ENCODE data around the gene DIAPH1. TPM values are rescaled to one million over a fixed set of nuclear protein-coding genes. Genes with fewer than 3 reads are reported as not detected.

The DIAPH1 gene
- total RNA-seq, 1 donor from 2014 or later = 99.1 TPM

DNA sequence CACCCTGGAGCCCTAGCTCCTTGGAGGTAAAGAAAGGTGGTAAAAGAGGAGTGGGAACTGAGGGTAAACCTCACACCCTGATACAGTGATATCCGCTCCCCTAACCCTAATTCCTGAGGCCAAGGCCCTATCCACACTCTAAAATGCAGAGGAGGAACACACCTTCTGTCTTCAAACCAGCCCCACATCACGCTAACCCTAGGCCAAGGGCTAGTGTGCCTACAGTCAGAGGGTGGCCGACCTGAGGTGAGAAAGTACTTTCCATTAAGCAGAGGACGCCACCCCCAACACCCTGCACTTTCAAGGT lies 17.3 kb upstream of the DIAPH1 start:
- Mint-ChIP-seq H3K27ac (ENCODE audit: unreplicated experiment) (peak overlapping the region; percentile 84), H3K4me1 (peaks cover 27% of the 10 kb centered on the region), H3K4me3 (peak overlapping the region; percentile 97), H3K27me3 (ENCODE audit: low read depth) (peaks cover 2% of the 10 kb centered on the region), H3K9me3 (no peaks in the 10 kb centered on the region), H3K36me3 (ENCODE audit: low read depth) (peaks cover 3% of the 10 kb centered on the region)
- TF ChIP-seq, protein P1, sequence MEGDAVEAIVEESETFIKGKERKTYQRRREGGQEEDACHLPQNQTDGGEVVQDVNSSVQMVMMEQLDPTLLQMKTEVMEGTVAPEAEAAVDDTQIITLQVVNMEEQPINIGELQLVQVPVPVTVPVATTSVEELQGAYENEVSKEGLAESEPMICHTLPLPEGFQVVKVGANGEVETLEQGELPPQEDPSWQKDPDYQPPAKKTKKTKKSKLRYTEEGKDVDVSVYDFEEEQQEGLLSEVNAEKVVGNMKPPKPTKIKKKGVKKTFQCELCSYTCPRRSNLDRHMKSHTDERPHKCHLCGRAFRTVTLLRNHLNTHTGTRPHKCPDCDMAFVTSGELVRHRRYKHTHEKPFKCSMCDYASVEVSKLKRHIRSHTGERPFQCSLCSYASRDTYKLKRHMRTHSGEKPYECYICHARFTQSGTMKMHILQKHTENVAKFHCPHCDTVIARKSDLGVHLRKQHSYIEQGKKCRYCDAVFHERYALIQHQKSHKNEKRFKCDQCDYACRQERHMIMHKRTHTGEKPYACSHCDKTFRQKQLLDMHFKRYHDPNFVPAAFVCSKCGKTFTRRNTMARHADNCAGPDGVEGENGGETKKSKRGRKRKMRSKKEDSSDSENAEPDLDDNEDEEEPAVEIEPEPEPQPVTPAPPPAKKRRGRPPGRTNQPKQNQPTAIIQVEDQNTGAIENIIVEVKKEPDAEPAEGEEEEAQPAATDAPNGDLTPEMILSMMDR (conservative IDR thresholded peaks at IDR 0.05) = no peak
- no peak for DNase-seq (ENCODE audit: low read depth, low spot score)

DNA sequence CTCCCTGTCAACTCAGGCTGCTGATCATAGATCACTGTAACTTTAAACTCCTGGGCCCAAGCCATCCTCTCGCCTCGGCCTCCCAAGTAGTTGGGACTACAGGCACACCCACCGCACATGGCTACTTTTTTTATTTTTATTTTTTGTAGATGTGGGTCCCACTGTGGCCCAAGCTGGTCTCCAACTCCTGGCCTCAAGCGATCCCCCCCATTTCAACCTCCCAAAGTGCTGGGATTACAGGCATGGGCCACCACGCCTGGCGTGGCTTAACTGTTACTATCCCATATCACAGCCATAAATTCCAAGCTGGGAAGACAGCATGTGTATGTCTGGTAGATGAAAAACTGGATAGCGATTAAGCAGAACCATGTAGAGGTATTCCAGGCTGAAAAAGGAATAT lies 16.8 kb upstream of the DIAPH1 start:
- no peak overlapping the region for H3K27ac Mint-ChIP-seq (ENCODE audit: unreplicated experiment)

DNA sequence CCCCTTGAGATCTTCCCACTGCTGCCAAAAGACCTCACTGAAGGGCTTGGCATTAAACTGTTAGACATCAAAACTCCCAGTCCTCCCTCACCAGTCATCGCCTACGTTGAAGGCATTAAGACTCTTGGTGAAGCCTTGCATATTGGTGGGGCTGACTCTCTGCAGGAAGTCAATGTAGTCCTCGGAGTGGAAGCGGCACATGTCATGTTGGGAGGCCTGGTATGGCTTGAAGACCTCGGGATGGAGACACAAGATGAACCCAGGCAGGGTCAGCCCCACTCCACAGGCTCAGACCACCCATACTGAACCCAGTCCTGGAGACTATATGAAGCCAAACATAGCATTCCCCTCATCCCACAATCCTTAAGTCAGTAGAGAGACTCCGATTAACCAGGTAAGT lies 15.9 kb upstream of the DIAPH1 start:
- Mint-ChIP-seq H3K4me3 (peak overlapping the region; percentile 97), H3K27ac (ENCODE audit: unreplicated experiment) (no peak overlapping the region), H3K36me3 (ENCODE audit: low read depth) (peaks cover 3% of the 10 kb centered on the region), H3K27me3 (ENCODE audit: low read depth) (peaks cover 2% of the 10 kb centered on the region), H3K9me3 (no peaks in the 10 kb centered on the region), H3K4me1 (peaks cover 27% of the 10 kb centered on the region)
- no peak for DNase-seq (ENCODE audit: low read depth, low spot score)
- TF ChIP-seq, protein P1 (conservative IDR thresholded peaks at IDR 0.05) = no peak

More for the DNA sequence above, 16.8 kb upstream of the DIAPH1 start:
- TF ChIP-seq, protein P1 (conservative IDR thresholded peaks at IDR 0.05) = no peak
- Mint-ChIP-seq H3K4me1 (peaks cover 27% of the 10 kb centered on the region), H3K36me3 (ENCODE audit: low read depth) (peaks cover 3% of the 10 kb centered on the region), H3K9me3 (no peaks in the 10 kb centered on the region), H3K27me3 (ENCODE audit: low read depth) (peaks cover 2% of the 10 kb centered on the region), H3K4me3 (peak overlapping the region; percentile 97)
- no peak for DNase-seq (ENCODE audit: low read depth, low spot score)

DNA sequence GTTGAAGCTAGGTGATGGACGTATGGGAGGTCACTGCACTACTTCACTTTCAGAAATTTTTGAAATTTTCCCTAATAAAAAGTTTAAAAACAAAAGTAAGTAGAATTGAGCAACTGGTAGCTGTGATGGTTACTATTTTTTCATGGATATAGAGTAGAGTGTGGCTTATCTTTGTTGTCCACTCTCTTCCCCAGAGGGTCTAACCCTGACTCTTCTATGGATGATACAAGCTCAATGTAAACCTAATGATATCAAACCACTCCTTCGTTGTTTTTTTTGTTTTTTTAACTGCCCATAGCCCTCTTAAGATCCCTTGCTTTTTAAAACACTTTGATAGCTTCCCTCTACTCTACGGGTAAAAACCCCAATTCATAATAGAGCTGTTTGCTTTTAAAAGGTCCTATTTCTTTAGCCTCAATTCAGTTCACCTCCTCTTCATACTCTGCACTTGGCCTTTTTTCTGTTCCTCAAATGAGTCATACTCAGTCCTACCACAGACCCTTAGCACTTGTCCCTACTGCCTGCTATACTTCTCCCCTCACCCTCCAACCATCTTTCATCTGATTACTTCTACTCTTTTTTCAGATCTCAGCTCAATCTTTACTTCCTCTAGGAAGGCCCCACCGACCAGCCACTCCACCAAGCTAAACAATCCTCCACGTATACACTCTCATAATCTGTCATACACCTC lies 15.2 kb upstream of the DIAPH1 start:
- Mint-ChIP-seq H3K36me3 (ENCODE audit: low read depth) (peaks cover 3% of the 10 kb centered on the region), H3K4me3 (peak overlapping the region; percentile 3), H3K9me3 (no peaks in the 10 kb centered on the region), H3K27ac (ENCODE audit: unreplicated experiment) (no peak overlapping the region), H3K27me3 (ENCODE audit: low read depth) (peaks cover 2% of the 10 kb centered on the region), H3K4me1 (peaks cover 27% of the 10 kb centered on the region)
- no peak for DNase-seq (ENCODE audit: low read depth, low spot score)
- TF ChIP-seq, protein P1 (conservative IDR thresholded peaks at IDR 0.05) = no peak

DNA sequence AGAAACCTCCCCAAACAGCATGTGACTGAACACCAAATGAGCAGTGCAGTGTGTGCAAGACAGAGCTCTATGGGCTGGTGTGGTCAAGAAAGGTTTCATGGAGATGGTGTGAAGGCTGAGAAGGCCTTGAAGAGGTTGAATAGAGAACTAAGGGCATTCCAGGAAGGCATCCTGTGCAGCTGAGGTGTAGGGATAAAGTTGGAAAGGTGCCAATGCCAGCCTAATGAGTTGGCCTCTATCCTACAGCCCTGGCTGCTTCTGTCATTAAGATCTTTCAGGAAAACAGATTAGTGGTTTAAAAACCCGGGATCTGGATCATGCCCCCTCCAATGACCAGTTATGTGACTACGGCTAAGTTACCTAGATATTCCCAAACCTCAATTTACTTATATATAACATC lies 13.8 kb upstream of the DIAPH1 start:
- Mint-ChIP-seq H3K36me3 (ENCODE audit: low read depth) (peaks cover 6% of the 10 kb centered on the region), H3K27me3 (ENCODE audit: low read depth) (no peaks in the 10 kb centered on the region), H3K9me3 (no peaks in the 10 kb centered on the region), H3K27ac (ENCODE audit: unreplicated experiment) (no peak overlapping the region), H3K4me1 (peaks cover 23% of the 10 kb centered on the region), H3K4me3 (peak overlapping the region; percentile 47)
- TF ChIP-seq, protein P1 (conservative IDR thresholded peaks at IDR 0.05) = no peak
- DNase-seq (ENCODE audit: low read depth, low spot score) = no peak

Data from neural crest cell (in vitro differentiated cells).